H1 (cell line): Measurements from ENCODE around the gene LHX8.

Experiments
- ASH2L ChIP-seq: fragments of 200-600, 300-600 bp; sonication (generic); IDR thresholded peaks from one replicate; pipeline ENCODE4 v1.7.1; 2017; ENCODE audit warnings: low read length
- EZH2 ChIP-seq: fragments of 200-600 bp; sonication (generic); IDR thresholded peaks from 2 replicates; pipeline ENCODE4 v1.7.1; 2012; ENCODE audit warnings: low read depth, mild to moderate bottlenecking, moderate library complexity, low read length, inconsistent platforms; ENCODE audit not compliant: severe bottlenecking
- JUND ChIP-seq: IDR thresholded peaks from 2 replicates; pipeline ENCODE4 v1.6.1; 2011; ENCODE audit warnings: mild to moderate bottlenecking, improper control_type of control experiment, low read length
- PHF8 ChIP-seq: fragments of 200-600 bp; sonication (generic); conservative IDR thresholded peaks from 2 replicates; pipeline ENCODE4 v1.7.1; 2012; ENCODE audit warnings: low read depth, mild to moderate bottlenecking, inconsistent platforms, low read length, moderate library complexity
- RAD21 ChIP-seq, 2 experiments: IDR thresholded peaks in 1 of 2; conservative IDR thresholded peaks in 1 of 2; 2 replicates each; pipeline ENCODE4 v1.6.1; 2011; ENCODE audit warnings: low read depth in 2 of 2, low read length in 2 of 2, improper control_type of control experiment in 1 of 2, inconsistent platforms in 1 of 2, mild to moderate bottlenecking in 1 of 2, moderate library complexity in 1 of 2
- RXRA ChIP-seq: IDR thresholded peaks from 2 replicates; pipeline ENCODE4 v1.6.1; 2011; ENCODE audit warnings: low read depth, mild to moderate bottlenecking, low read length, moderate library complexity; ENCODE audit not compliant: insufficient read depth
- TBP ChIP-seq: IDR thresholded peaks from 2 replicates; pipeline ENCODE4 v1.6.1; 2011; ENCODE audit warnings: low read depth, low read length, improper control_type of control experiment
- TCF12 ChIP-seq: IDR thresholded peaks from 2 replicates; pipeline ENCODE4 v1.6.1; 2011; ENCODE audit warnings: low read depth, mild to moderate bottlenecking, low read length
- YY1 ChIP-seq: IDR thresholded peaks from 2 replicates; pipeline ENCODE4 v1.6.1; 2011; ENCODE audit warnings: low read depth, mild to moderate bottlenecking, low read length
- TF ChIP-seq, protein P1 (sequence below), 3 experiments: IDR thresholded peaks; 1 replicate in 2 of 3; 2 replicates in 1 of 3; pipeline versions ENCODE4 v1.5.1 to v1.6.1; 2011; ENCODE audit warnings: low read length in 3 of 3, mild to moderate bottlenecking in 3 of 3, inconsistent platforms in 2 of 3, low read depth in 1 of 3, moderate library complexity in 1 of 3; ENCODE audit not compliant: insufficient read depth in 1 of 3; ENCODE audit errors: control extremely low read depth in 1 of 3

DNA sequence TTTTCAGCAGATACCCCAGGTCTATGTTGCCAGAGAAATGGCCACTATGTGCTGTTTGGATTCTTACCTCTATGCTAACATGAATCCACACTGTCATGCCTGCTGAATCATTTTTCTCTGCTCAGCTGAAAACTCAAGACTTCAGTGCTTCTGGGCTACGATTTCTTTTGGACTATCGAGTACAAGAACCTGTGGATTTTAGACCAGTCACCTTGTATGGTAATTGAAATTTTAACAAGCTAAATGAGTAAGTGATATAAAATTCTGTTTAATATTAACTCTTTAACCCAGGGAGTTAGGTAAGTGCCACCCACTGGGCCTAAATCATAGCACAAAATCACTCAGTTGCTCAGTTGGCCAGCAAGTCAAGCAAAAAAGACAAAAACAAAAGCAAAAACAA, 35.8 kb downstream of the LHX8 start:
- TF ChIP-seq RAD21 (IDR thresholded peaks at IDR 0.05 in 1 of 2, conservative IDR thresholded peaks at IDR 0.05 in 1 of 2; ENCODE audit: low read depth in 2 of 2, low read length in 2 of 2) (no peak), JUND (no peak), TCF12 (no peak), YY1 (no peak), EZH2 (no peak), RXRA (no peak), PHF8 (no peak), TBP (no peak), ASH2L (no peak)
- TF ChIP-seq, protein P1, sequence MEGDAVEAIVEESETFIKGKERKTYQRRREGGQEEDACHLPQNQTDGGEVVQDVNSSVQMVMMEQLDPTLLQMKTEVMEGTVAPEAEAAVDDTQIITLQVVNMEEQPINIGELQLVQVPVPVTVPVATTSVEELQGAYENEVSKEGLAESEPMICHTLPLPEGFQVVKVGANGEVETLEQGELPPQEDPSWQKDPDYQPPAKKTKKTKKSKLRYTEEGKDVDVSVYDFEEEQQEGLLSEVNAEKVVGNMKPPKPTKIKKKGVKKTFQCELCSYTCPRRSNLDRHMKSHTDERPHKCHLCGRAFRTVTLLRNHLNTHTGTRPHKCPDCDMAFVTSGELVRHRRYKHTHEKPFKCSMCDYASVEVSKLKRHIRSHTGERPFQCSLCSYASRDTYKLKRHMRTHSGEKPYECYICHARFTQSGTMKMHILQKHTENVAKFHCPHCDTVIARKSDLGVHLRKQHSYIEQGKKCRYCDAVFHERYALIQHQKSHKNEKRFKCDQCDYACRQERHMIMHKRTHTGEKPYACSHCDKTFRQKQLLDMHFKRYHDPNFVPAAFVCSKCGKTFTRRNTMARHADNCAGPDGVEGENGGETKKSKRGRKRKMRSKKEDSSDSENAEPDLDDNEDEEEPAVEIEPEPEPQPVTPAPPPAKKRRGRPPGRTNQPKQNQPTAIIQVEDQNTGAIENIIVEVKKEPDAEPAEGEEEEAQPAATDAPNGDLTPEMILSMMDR (IDR thresholded peaks at IDR 0.05; ENCODE audit: control extremely low read depth in 1 of 3, insufficient read depth in 1 of 3, low read depth in 1 of 3, low read length in 3 of 3) = no peak
